Hematopoietic multipotent progenitor cell treated with erythropoietin and hydrocortisone succinate and interleukin-3 and kit ligand, for 6 days (in vitro differentiated cells): ENCODE data around the gene EXOSC7.

Experiments used
- DNase-seq: peaks from one replicate; pipeline ENCODE4 v3.0.0-alpha.2; 2015

The EXOSC7 gene

DNA sequence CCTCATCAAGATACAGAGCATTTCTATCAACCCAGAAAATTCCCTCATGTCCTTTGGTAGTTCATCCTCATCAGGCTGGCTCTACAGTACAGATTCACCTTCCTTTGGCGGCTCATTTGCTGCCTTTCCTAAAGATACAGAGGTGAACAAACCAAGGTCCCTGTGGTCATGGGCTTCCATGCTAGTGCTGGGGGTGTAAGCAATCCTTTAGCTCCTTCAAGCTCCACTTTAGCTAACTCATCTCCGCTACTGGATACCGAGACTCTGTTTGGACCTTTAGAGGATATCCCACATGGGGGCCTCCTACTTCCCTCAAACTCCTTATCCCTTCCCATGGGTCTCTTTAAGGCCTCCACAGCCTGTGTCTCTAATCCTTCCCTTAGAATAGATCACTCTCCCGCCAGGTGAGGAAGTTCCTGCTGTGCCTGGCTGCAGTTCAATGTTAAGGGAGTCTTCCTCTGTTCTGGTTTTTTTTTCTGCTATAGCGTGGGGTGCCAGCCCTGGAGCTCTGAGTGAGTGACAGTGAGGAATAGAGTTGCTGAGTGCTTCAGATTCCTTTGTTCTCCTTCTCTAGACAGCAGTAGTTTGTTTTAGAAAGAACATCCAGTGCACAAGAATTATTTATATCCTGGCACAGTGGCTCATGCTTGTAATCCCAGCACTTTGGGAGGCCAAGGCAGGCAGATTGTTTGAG is 80.7 kb downstream of the EXOSC7 start:
- no peak for DNase-seq

DNA sequence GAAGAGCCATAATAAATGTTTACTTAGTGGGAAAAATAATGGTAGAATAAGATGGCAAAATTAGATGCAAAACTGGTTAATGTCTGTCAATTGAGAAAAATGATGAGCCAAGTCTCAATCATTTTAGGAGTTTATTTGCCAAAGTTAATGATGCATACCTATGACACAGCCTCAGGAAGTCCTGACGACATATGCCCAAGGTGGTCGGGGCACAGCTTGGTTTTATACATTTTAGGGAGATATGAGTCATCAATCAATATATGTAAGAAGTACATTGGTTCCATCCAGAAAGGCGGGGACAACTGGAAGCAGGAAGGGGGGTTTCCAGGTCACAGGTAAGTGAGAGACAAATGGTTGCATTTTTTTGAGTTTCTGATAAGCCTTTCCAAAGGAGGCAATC is 81.5 kb downstream of the EXOSC7 start:
- DNase-seq: no peak

DNA sequence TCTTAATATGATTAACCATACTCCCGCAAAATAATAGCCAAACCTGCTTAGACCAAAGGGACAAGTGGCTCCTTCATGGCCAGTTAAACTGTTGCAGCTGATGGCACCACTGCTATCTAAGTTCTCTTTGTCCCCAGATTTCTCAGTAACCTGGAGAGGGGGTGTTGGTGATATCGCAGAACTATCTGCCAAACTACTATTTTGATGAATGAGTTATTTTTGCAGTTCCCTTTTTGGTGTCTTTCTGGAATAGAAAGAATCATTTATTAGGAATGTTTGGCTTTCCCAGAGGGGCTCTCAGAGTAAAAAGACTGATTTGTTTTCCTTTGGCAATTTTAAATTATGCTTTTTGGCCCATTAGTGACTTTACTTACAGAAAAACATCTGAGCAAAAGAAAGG is 83.1 kb downstream of the EXOSC7 start:
- DNase-seq: no peak

DNA sequence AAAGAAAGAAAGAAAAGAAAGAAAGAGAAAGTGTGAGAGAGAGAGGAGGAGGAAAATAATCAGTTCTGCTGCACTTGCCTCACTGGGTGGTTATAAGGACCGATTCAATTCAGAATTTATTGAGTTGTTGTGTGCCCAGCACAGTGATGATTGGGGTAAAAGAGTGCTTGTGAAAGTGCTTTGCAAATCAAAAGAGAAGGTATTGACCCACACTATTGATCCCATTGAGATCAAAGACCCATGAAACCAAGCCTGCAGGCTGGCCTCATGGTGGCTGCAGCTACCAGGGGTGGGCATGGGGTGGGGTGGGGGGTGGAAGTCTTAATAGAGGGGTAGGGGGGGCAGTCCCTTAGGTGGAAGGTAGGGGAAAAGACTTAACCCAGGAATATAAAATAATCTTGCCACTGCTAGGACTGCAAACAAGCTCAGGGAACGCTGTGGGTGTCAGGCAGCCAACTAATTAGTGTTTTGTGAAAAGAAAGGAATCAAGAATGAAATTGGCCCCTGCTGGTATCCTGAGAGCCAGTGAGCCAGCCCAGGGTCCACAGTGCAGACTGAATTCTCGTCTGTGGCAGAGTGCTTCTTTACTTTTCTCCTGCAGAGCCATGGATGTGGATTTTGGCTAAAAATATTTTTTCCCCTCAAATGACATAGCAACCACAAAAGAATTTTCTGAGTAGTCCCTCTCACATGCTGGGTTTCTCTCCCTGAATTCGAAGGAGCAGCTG is 84.3 kb downstream of the EXOSC7 start:
- no peak for DNase-seq
